A673 (cell line): Measurements from ENCODE around the gene SUPT3H. TPM values are rescaled to one million over a fixed set of nuclear protein-coding genes. Genes with fewer than 3 reads are reported as not detected.

Experiments used
- BruUV-seq: library from RNA; stranded (reverse); fragments of 400-500 nt; replicated peaks from 2 replicates; lab custom pipeline; 2021; lab: Mats Ljungman, UMichigan
- CTCF ChIA-PET: fragments of 300-600 bp; sonication (Branson Sonifier 250); formaldehyde crosslinking; loops from one replicate; lab custom pipeline; 2022; ENCODE audit warnings: antibody characterized with exemption; lab: Charles Lee
- POLR2A ChIA-PET: fragments of 300-600 bp; sonication (Branson Sonifier 250); formaldehyde crosslinking; loops from one replicate; lab custom pipeline; 2022; ENCODE audit warnings: antibody characterized with exemption; ENCODE audit not compliant: low non-redundant PET; lab: Charles Lee
- DNase-seq: peaks from one replicate; pipeline ENCODE4 v3.0.0-alpha.2; 2015; ENCODE audit warnings: low spot score
- H3K27ac ChIP-seq: fragments of 200-600 bp; sonication (generic); 2 replicates; pipeline ENCODE4 v1.5.1; 2016; ENCODE audit warnings: mixed run types, low read depth, mild to moderate bottlenecking, mixed read lengths, antibody characterized with exemption, low read length; ENCODE audit not compliant: poor library complexity, severe bottlenecking
- H3K27me3 ChIP-seq: fragments of 200-600 bp; sonication (generic); replicated peaks from 2 replicates; pipeline ENCODE4 v1.6.1; 2017; ENCODE audit warnings: mixed run types, low read depth, mild to moderate bottlenecking, mixed read lengths, antibody characterized with exemption, low read length; ENCODE audit not compliant: insufficient read depth, poor library complexity
- H3K36me3 ChIP-seq: fragments of 200-600 bp; sonication (generic); 2 replicates; pipeline ENCODE4 v1.6.1; 2016; ENCODE audit warnings: mixed run types, mild to moderate bottlenecking, mixed read lengths, antibody characterized with exemption, low read length; ENCODE audit not compliant: insufficient read depth, poor library complexity, severe bottlenecking
- H3K4me1 ChIP-seq: fragments of 200-600 bp; sonication (generic); 2 replicates; pipeline ENCODE4 v1.6.1; 2017; ENCODE audit warnings: mixed run types, mild to moderate bottlenecking, mixed read lengths, antibody characterized with exemption, low read length; ENCODE audit not compliant: insufficient read depth, poor library complexity, severe bottlenecking
- H3K4me3 ChIP-seq: fragments of 200-600 bp; sonication (generic); 2 replicates; pipeline ENCODE4 v1.5.1; 2016; ENCODE audit warnings: low read depth, mixed run types, mild to moderate bottlenecking, mixed read lengths, low read length; ENCODE audit not compliant: poor library complexity, severe bottlenecking
- H3K9me3 ChIP-seq: fragments of 200-600 bp; sonication (generic); 2 replicates; pipeline ENCODE4 v1.6.1; 2016; ENCODE audit warnings: mixed run types, low read depth, mild to moderate bottlenecking, mixed read lengths, antibody characterized with exemption, low read length; ENCODE audit not compliant: poor library complexity, severe bottlenecking
- EZH2 ChIP-seq: fragments of 200-600 bp; sonication (generic); IDR thresholded peaks from 2 replicates; pipeline ENCODE4 v1.6.1; 2017; ENCODE audit warnings: borderline replicate concordance, low read depth, mild to moderate bottlenecking, mixed read lengths, antibody characterized with exemption, low read length; ENCODE audit not compliant: poor library complexity, severe bottlenecking
- intact Hi-C: fragments of 100-400 bp; cut with micrococcal nuclease; formaldehyde crosslinking; loops from one replicate; pipeline ENCODE4 v1.10.0; 2022; ENCODE audit not compliant: unreplicated experiment
- total RNA-seq: library from RNA; stranded (reverse); gene quantifications from 2 replicates; pipeline ENCODE4 v1.2.3, GENCODE V29; 2021
- TF ChIP-seq, protein P1 (sequence below): fragments of 300-800, 200-600 bp; sonication (generic); conservative IDR thresholded peaks from 2 replicates; pipeline ENCODE4 v1.5.1; 2017; ENCODE audit warnings: low read depth, mild to moderate bottlenecking, antibody characterized with exemption, low read length, moderate library complexity, mixed read lengths

SUPT3H gene
- total RNA-seq, 1 experiment from 2014 or later, result 10.8 TPM

DNA sequence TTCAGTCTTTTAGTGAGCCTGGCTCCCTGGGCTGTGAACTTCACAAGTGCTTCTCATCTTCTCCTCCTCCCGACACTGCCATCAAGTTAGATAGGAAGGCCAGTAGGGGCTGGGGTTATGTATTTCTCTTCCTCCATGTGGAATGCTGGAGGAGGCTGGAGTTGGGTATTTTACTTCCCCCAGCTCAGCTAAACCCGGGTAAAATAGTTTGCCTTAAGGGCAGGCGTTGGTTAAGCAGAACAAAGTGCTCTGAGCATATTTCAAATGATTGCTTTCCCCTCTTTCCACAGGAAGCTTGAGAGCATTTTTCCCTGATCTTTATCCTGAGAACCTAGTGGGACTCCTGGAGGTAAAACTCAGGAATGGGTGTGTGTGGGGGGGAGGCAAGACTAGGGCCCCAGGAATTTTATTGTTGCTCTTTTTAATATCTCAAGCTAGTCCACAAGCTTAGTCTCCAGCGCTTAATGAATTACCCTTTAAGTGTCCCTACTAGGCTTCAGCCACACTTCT lies 16.9 kb upstream of the SUPT3H start:
- Histone ChIP-seq H3K27ac (no peak overlapping the region), H3K9me3 (no peaks in the 10 kb centered on the region), H3K27me3 (no peaks in the 10 kb centered on the region), H3K4me1 (no peaks in the 10 kb centered on the region), H3K36me3 (no peaks in the 10 kb centered on the region), H3K4me3 (no peak overlapping the region)
- TF ChIP-seq EZH2, result no peak
- TF ChIP-seq, protein P1, sequence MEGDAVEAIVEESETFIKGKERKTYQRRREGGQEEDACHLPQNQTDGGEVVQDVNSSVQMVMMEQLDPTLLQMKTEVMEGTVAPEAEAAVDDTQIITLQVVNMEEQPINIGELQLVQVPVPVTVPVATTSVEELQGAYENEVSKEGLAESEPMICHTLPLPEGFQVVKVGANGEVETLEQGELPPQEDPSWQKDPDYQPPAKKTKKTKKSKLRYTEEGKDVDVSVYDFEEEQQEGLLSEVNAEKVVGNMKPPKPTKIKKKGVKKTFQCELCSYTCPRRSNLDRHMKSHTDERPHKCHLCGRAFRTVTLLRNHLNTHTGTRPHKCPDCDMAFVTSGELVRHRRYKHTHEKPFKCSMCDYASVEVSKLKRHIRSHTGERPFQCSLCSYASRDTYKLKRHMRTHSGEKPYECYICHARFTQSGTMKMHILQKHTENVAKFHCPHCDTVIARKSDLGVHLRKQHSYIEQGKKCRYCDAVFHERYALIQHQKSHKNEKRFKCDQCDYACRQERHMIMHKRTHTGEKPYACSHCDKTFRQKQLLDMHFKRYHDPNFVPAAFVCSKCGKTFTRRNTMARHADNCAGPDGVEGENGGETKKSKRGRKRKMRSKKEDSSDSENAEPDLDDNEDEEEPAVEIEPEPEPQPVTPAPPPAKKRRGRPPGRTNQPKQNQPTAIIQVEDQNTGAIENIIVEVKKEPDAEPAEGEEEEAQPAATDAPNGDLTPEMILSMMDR, result no peak
- BruUV-seq, result no TSS peak
- DNase-seq, result no peak
- ChIA-PET CTCF (interaction anchor here (1.1 kb wide), 1 partner anchor 320 kb away, joined by 3 read pairs; no protein-coding TSS in a partner anchor), POLR2A (no interaction called here)
- intact Hi-C loops, result no loop called here

- H3K9me3 ChIP-seq, result no peaks in the 10 kb centered on the region
- CTCF ChIA-PET, result no interaction called here
- TF ChIP-seq EZH2, result no peak
- TF ChIP-seq, protein P1, result no peak
- no peak for DNase-seq
- H3K27ac ChIP-seq, result no peak overlapping the region
- POLR2A ChIA-PET, result no interaction called here
- H3K36me3 ChIP-seq, result no peaks in the 10 kb centered on the region
- H3K4me3 ChIP-seq, result no peak overlapping the region
- H3K4me1 ChIP-seq, result no peaks in the 10 kb centered on the region
- no TSS peak for BruUV-seq
- intact Hi-C loops, result no loop called here
- H3K27me3 ChIP-seq, result no peaks in the 10 kb centered on the region
These were observed 10.6 kb upstream of the SUPT3H start for GRCh38 chr6:45388328-45388727.

GRCh38 chr6:45387236-45387635 lies 9.5 kb upstream of the SUPT3H start:
- intact Hi-C loops, result no loop called here
- no peaks in the 10 kb centered on the region for H3K9me3 ChIP-seq
- TF ChIP-seq, protein P1, result no peak
- TF ChIP-seq EZH2, result no peak
- no peak for DNase-seq
- H3K4me1 ChIP-seq, result no peaks in the 10 kb centered on the region
- no peak overlapping the region for H3K27ac ChIP-seq
- no peaks in the 10 kb centered on the region for H3K36me3 ChIP-seq
- BruUV-seq, result no TSS peak
- POLR2A ChIA-PET, result interaction anchor here (0.9 kb wide), 1 partner anchor 10 kb away, joined by 4 read pairs; the partner anchor contains the start of gene SUPT3H
- H3K4me3 ChIP-seq, result no peak overlapping the region
- CTCF ChIA-PET, result interaction anchor here (0.7 kb wide), 1 partner anchor 10 kb away, joined by 3 read pairs; the partner anchor contains the start of gene SUPT3H
- no peaks in the 10 kb centered on the region for H3K27me3 ChIP-seq
